Esophagus muscularis mucosa (tissue), 4 donors: Measurements from ENCODE around the gene MAPK7. TPM values are rescaled to one million over a fixed set of nuclear protein-coding genes. Genes with fewer than 3 reads are reported as not detected.

ENCODE experiments used
- DNase-seq: peaks from one replicate; pipeline ENCODE4 v3.0.0-alpha.2; 2017; ENCODE audit errors: extremely low spot score
- H3K27ac ChIP-seq, 4 donors: fragments of 200-600 bp; sonication (generic); replicated peaks in 1 of 4; 1 replicate in 3 of 4; 2 replicates in 1 of 4; pipeline ENCODE4 v1.5.1; 2016 to 2019; ENCODE audit warnings: mild to moderate bottlenecking in 1 of 4
- H3K27me3 ChIP-seq, 4 donors: fragments of 200-600 bp; sonication (generic); one replicate each; pipeline versions ENCODE4 v1.5.1 to v1.6.0; 2016 to 2019
- H3K36me3 ChIP-seq, 4 donors: fragments of 200-600 bp; sonication (generic); one replicate each; pipeline ENCODE4 v1.5.1; 2016 to 2019
- H3K4me1 ChIP-seq, 4 donors: fragments of 200-600 bp; sonication (generic); one replicate each; pipeline ENCODE4 v1.5.1; 2016 to 2019
- H3K4me3 ChIP-seq, 4 donors: fragments of 200-600 bp; sonication (generic); 1 replicate in 2 of 4; 2 replicates in 2 of 4; pipeline ENCODE4 v1.5.1; 2016 to 2019; ENCODE audit warnings: mild to moderate bottlenecking in 4 of 4, moderate library complexity in 1 of 4
- H3K9me3 ChIP-seq, 4 donors: fragments of 200-600 bp; sonication (generic); 1 replicate in 3 of 4; 2 replicates in 1 of 4; pipeline ENCODE4 v1.5.1; 2016 to 2019
- CTCF ChIP-seq, 3 experiments: fragments of 200-600 bp in 2 of 3; fragments of 450-650 bp in 1 of 3; sonication (generic) in 2 of 3; IDR thresholded peaks; one replicate each; pipeline ENCODE4 v1.5.1; 2017 to 2019; ENCODE audit warnings: antibody characterized with exemption in 3 of 3, mild to moderate bottlenecking in 2 of 3, moderate library complexity in 1 of 3
- EP300 ChIP-seq: sonication (generic); formaldehyde crosslinking; IDR thresholded peaks from one replicate; pipeline ENCODE4 v1.6.1; 2017; ENCODE audit warnings: antibody characterized with exemption
- POLR2A ChIP-seq: fragments of 450-650 bp; IDR thresholded peaks from one replicate; pipeline ENCODE4 v1.6.1; 2017; ENCODE audit warnings: antibody characterized with exemption, moderate library complexity, mild to moderate bottlenecking, low read depth
- POLR2AphosphoS5 ChIP-seq, 2 donors: sonication (generic); formaldehyde crosslinking; IDR thresholded peaks; one replicate each; pipeline ENCODE4 v1.6.1; 2017; ENCODE audit warnings: antibody characterized with exemption in 2 of 2
- WGBS: methylation state at CpG from one replicate; pipeline ENCODE4 v1.1.5; 2018; 5-methylcytosine and 5-hydroxymethylcytosine counted together
- intact Hi-C: fragments of 100-400 bp; cut with DNase I; formaldehyde crosslinking; loops from one replicate; pipeline ENCODE4 v1.15.1; 2023
- total RNA-seq, 4 donors: library from RNA; depleted of rRNA; stranded (reverse); fragments of >200 nt; gene quantifications; one replicate each; pipeline versions ENCODE4 v1.1.0 to v1.2.1, GENCODE V29; 2016

Gene MAPK7
- total RNA-seq, 4 donors from 2014 or later: 26.3 to 41.4 (median 33.2) TPM

- Histone ChIP-seq H3K4me1 (peaks cover 57 to 99% (median 97%) of the 10 kb centered on the region in 4 donors), H3K27ac (peak overlapping the region; percentile 94 to 98 (median 96)), H3K36me3 (peaks cover 25 to 40% (median 35%) of the 10 kb centered on the region in 4 donors), H3K4me3 (peak overlapping the region; percentile 39 to 54 (median 48)), H3K27me3 (no peaks in the 10 kb centered on the region), H3K9me3 (no peaks in the 10 kb centered on the region)
- intact Hi-C loops: loop anchor here (5.0 kb wide), 1 partner anchor 61 kb away; no protein-coding TSS in a partner anchor
- peak; percentile 31 to 75 for TF ChIP-seq POLR2AphosphoS5 (IDR thresholded peaks at IDR 0.05)
- no peak for TF ChIP-seq EP300
- WGBS: 33% methylated on average over 15 of the region's 20 CpGs
- DNase-seq: no peak
Observed at GRCh38 chr17:19386051-19386929, 8.0 kb downstream of the MAPK7 start.

GRCh38 chr17:19386974-19387920 lies 8.9 kb downstream of the MAPK7 start, which contains the start of gene MFAP4:
MFAP4 (minus strand) TSS chr17:19387190; CDS start chr17:19387155, 35 bp downstream.
- TF ChIP-seq CTCF (IDR thresholded peaks at IDR 0.05): no peak
- TF ChIP-seq POLR2AphosphoS5 (IDR thresholded peaks at IDR 0.05): peak; percentile 46
- TF ChIP-seq POLR2A: no peak
- peak; percentile 75 for TF ChIP-seq EP300
- H3K4me3 ChIP-seq: peak within 1 kb of the TSS; percentile 39 to 54 (median 48)
- DNase-seq: peak; percentile 94
- 6% methylated on average over 21 of the region's 22 CpGs for WGBS
- H3K4me1 ChIP-seq: peaks cover 57 to 99% (median 97%) of the 10 kb centered on the region in 4 donors
- H3K9me3 ChIP-seq: no peaks in the 10 kb centered on the region
- H3K27ac ChIP-seq: peak within 1 kb of the TSS; percentile 94 to 98 (median 96)
- intact Hi-C loops: loop anchor here (5.0 kb wide), 1 partner anchor 60 kb away; no protein-coding TSS in a partner anchor
- no peaks in the 10 kb centered on the region for H3K27me3 ChIP-seq
- peaks cover 15 to 31% (median 25%) of the 10 kb centered on the region in 4 donors for H3K36me3 ChIP-seq

DNA sequence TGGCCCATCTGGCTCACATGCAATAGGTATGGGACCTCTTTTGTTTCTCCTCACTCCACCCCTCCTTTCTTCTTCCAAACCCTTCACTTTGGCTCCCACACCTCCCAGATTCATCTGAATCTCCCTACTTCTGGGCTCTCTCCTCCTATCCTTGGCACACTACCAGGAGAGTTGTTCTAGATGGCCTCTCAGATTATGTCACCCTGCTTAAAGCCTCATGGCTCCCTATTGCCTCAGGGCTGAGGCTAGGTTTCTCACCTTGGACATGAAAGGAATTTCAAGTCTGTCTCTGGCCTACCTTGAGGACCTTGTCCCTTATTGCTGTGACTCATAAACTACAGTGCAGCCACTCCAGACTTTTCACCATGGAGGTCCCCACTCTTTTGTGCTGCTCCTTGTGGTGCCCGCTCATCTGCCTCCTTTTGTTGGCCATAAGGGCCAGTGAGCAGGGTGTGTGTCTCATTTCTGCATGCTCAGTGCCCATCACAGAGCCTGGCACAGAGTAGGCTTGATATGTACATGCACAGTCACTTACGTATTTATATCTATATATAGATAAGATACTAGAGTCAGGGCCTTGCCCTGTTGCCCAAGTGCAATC lies 9.7 kb downstream of the MAPK7 start:
- H3K4me3 ChIP-seq: no peak overlapping the region
- 94% methylated on average over 2 of the region's 2 CpGs for WGBS
- H3K27ac ChIP-seq: peak overlapping the region; percentile 94 to 98 (median 96)
- no peaks in the 10 kb centered on the region for H3K27me3 ChIP-seq
- H3K36me3 ChIP-seq: peaks cover 7 to 23% (median 18%) of the 10 kb centered on the region in 4 donors
- H3K9me3 ChIP-seq: no peaks in the 10 kb centered on the region
- TF ChIP-seq CTCF (IDR thresholded peaks at IDR 0.05) (no peak), POLR2AphosphoS5 (IDR thresholded peaks at IDR 0.05) (no peak), POLR2A (no peak), EP300 (no peak)
- peaks cover 57 to 97% (median 96%) of the 10 kb centered on the region in 4 donors for H3K4me1 ChIP-seq
- intact Hi-C loops: loop anchor here (5.0 kb wide), 1 partner anchor 59 kb away; no protein-coding TSS in a partner anchor
- no peak for DNase-seq

GRCh38 chr17:19388791-19389785 lies 10.8 kb downstream of the MAPK7 start:
- Histone ChIP-seq H3K27me3 (no peaks in the 10 kb centered on the region), H3K4me3 (no peak overlapping the region), H3K9me3 (no peaks in the 10 kb centered on the region), H3K36me3 (peaks cover 0 to 12% (median 7%) of the 10 kb centered on the region in 4 donors), H3K4me1 (peaks cover 52 to 89% (median 85%) of the 10 kb centered on the region in 4 donors), H3K27ac (peak overlapping the region; percentile 94 to 98 (median 96))
- 43% methylated on average over 5 of the region's 5 CpGs for WGBS
- DNase-seq: no peak
- TF ChIP-seq POLR2A: no peak
- no peak for TF ChIP-seq EP300
- TF ChIP-seq POLR2AphosphoS5 (IDR thresholded peaks at IDR 0.05): no peak
- TF ChIP-seq CTCF (IDR thresholded peaks at IDR 0.05): no peak
- intact Hi-C loops: loop anchor here (5.0 kb wide), 1 partner anchor 58 kb away; no protein-coding TSS in a partner anchor
